SK-N-SH (cell line): Measurements from ENCODE around the gene MYO1F. TPM values are rescaled to one million over a fixed set of nuclear protein-coding genes. Genes with fewer than 3 reads are reported as not detected.

Experiments used
- CTCF ChIA-PET: fragments of 300-600, 350-600 bp; formaldehyde crosslinking; extraction: SDS; loops from one replicate; lab custom pipeline; 2021; lab: Yijun Ruan, JAX
- POLR2A ChIA-PET: fragments of 350-600 bp; sonication (Branson Sonifier 250); formaldehyde crosslinking; extraction: SDS; loops from one replicate; lab custom pipeline; 2020; ENCODE audit warnings: antibody characterized with exemption, inconsistent platforms; lab: Yijun Ruan, JAX
- DNase-seq: peaks from one replicate; pipeline ENCODE4 v3.0.0; 2012
- H2AFZ ChIP-seq: fragments of 200-600 bp; sonication (generic); 2 replicates; pipeline ENCODE4 v1.8.1; 2016; ENCODE audit warnings: antibody characterized with exemption, mild to moderate bottlenecking, low read depth
- H3F3A ChIP-seq: fragments of 200-600 bp; sonication (generic); replicated peaks from 2 replicates; pipeline ENCODE3; 2016; ENCODE audit warnings: antibody characterized with exemption, mild to moderate bottlenecking; ENCODE audit not compliant: insufficient read depth
- H3K27ac ChIP-seq, 2 experiments: fragments of 200-500 bp in 1 of 2; fragments of 200-600 bp in 1 of 2; sonication (Bioruptor generic) in 1 of 2; sonication (generic), shearing (Covaris generic) in 1 of 2; 2 replicates each; pipeline versions ENCODE4 v1.5.1 to v1.6.1; 2014 to 2016; ENCODE audit warnings: low read depth in 2 of 2, inconsistent platforms in 1 of 2, low read length in 1 of 2, mild to moderate bottlenecking in 1 of 2, mixed read lengths in 1 of 2
- H3K27me3 ChIP-seq: fragments of 200-600 bp; sonication (generic), shearing (Covaris generic); 2 replicates; pipeline ENCODE4 v1.6.1; 2016; ENCODE audit warnings: mixed run types; ENCODE audit not compliant: insufficient read depth
- H3K36me3 ChIP-seq, 2 experiments: fragments of 200-500 bp in 1 of 2; fragments of 200-600 bp in 1 of 2; sonication (Bioruptor generic) in 1 of 2; sonication (generic) in 1 of 2; replicated peaks in 1 of 2; 2 replicates each; pipeline versions ENCODE3 to v1.5.1; 2014 to 2016; ENCODE audit warnings: low read length in 1 of 2, mild to moderate bottlenecking in 1 of 2; ENCODE audit not compliant: insufficient read depth in 2 of 2, control insufficient read depth in 1 of 2
- H3K4me1 ChIP-seq, 2 experiments: fragments of 200-500 bp in 1 of 2; fragments of 200-600 bp in 1 of 2; sonication (Bioruptor generic) in 1 of 2; sonication (generic), shearing (Covaris generic) in 1 of 2; 2 replicates each; pipeline versions ENCODE4 v1.5.1 to v1.6.1; 2014 to 2016; ENCODE audit warnings: low read depth in 1 of 2, low read length in 1 of 2, mixed run types in 1 of 2; ENCODE audit not compliant: insufficient read depth in 2 of 2, control insufficient read depth in 1 of 2
- H3K4me2 ChIP-seq: fragments of 200-600 bp; sonication (generic), shearing (Covaris generic); 2 replicates; pipeline ENCODE4 v1.6.1; 2017; ENCODE audit warnings: mixed run types
- H3K4me3 ChIP-seq, 2 experiments: fragments of 200-500 bp in 1 of 2; fragments of 200-600 bp in 1 of 2; sonication (Bioruptor generic) in 1 of 2; sonication (generic), shearing (Covaris generic) in 1 of 2; 2 replicates each; pipeline versions ENCODE4 v1.5.1 to v1.8.1; 2014 to 2016; ENCODE audit warnings: low read depth in 2 of 2, inconsistent platforms in 1 of 2, low read length in 1 of 2, mild to moderate bottlenecking in 1 of 2, mixed read lengths in 1 of 2, moderate library complexity in 1 of 2
- H3K79me2 ChIP-seq: fragments of 200-600 bp; sonication (generic); 2 replicates; pipeline ENCODE4 v1.8.1; 2017; ENCODE audit warnings: mild to moderate bottlenecking; ENCODE audit not compliant: insufficient read depth
- H3K9ac ChIP-seq: fragments of 200-600 bp; sonication (generic); 2 replicates; pipeline ENCODE4 v1.6.1; 2017; ENCODE audit warnings: mixed run types
- H3K9me2 ChIP-seq: fragments of 200-600 bp; sonication (generic); 2 replicates; pipeline ENCODE4 v1.6.1; 2017; ENCODE audit warnings: mixed run types
- H3K9me3 ChIP-seq: fragments of 200-600 bp; sonication (generic); 2 replicates; pipeline ENCODE4 v1.6.1; 2017; ENCODE audit warnings: mixed run types, mild to moderate bottlenecking, moderate library complexity
- H4K20me1 ChIP-seq: fragments of 200-600 bp; sonication (generic); 2 replicates; pipeline ENCODE4 v1.6.1; 2017; ENCODE audit warnings: mild to moderate bottlenecking, mixed run types; ENCODE audit not compliant: insufficient read depth
- CHD2 ChIP-seq: fragments of 150-350 bp; IDR thresholded peaks from 2 replicates; pipeline ENCODE4 v1.6.1; 2018; ENCODE audit warnings: low read length; ENCODE audit not compliant: partially characterized antibody
- CTCF ChIP-seq: fragments of 200-600 bp; sonication (generic); IDR thresholded peaks from 2 replicates; pipeline ENCODE4 v1.6.1; 2017; ENCODE audit warnings: antibody characterized with exemption, mild to moderate bottlenecking, moderate library complexity
- EP300 ChIP-seq, 2 experiments: IDR thresholded peaks; 2 replicates each; pipeline versions ENCODE4 v1.4.0 to v1.6.1; 2012; ENCODE audit warnings: borderline replicate concordance in 1 of 2, low read depth in 1 of 2, low read length in 1 of 2
- FOSL2 ChIP-seq: IDR thresholded peaks from 2 replicates; pipeline ENCODE4 v1.4.0; 2012; ENCODE audit warnings: low read depth, mild to moderate bottlenecking, moderate library complexity, borderline replicate concordance
- GABPA ChIP-seq: IDR thresholded peaks from 2 replicates; pipeline ENCODE4 v1.4.0; 2012; ENCODE audit warnings: low read depth, mild to moderate bottlenecking
- GATA2 ChIP-seq: sonication (generic); formaldehyde crosslinking; IDR thresholded peaks from 2 replicates; pipeline ENCODE4 v1.5.0; 2020; ENCODE audit warnings: mild to moderate bottlenecking, missing genetic modification reagents
- MEF2A ChIP-seq: IDR thresholded peaks from 2 replicates; pipeline ENCODE4 v1.4.0; 2012; ENCODE audit warnings: low read depth, borderline replicate concordance
- MXI1 ChIP-seq: IDR thresholded peaks from 2 replicates; pipeline ENCODE4 v1.6.1; 2012; ENCODE audit warnings: mild to moderate bottlenecking, low read depth, low read length, improper control_type of control experiment
- NFIC ChIP-seq: IDR thresholded peaks from 2 replicates; pipeline ENCODE4 v1.4.0; 2012; ENCODE audit warnings: borderline replicate concordance
- POLR2AphosphoS5 ChIP-seq: IDR thresholded peaks from 2 replicates; pipeline ENCODE4 v1.6.1; 2012; ENCODE audit warnings: low read depth, low read length
- REST ChIP-seq: IDR thresholded peaks from 2 replicates; pipeline ENCODE4 v1.6.1; 2012; ENCODE audit warnings: mild to moderate bottlenecking, low read depth, low read length, moderate library complexity
- RFX5 ChIP-seq: IDR thresholded peaks from 2 replicates; pipeline ENCODE4 v1.6.1; 2012; ENCODE audit warnings: mild to moderate bottlenecking, improper control_type of control experiment, low read length
- RXRA ChIP-seq: IDR thresholded peaks from 2 replicates; pipeline ENCODE4 v1.4.0; 2012; ENCODE audit warnings: low read depth, mild to moderate bottlenecking, borderline replicate concordance
- YY1 ChIP-seq: IDR thresholded peaks from 2 replicates; pipeline ENCODE4 v1.4.0; 2012; ENCODE audit warnings: low read depth, mild to moderate bottlenecking
- WGBS: methylation state at CpG from one replicate; pipeline ENCODE4 v1.1.6; 2017; ENCODE audit warnings: low lambda C conversion rate; 5-methylcytosine and 5-hydroxymethylcytosine counted together
- polyA plus RNA-seq, 3 experiments: library from polyadenylated mRNA; depleted of rRNA; stranded (reverse); fragments of >200 nt; gene quantifications; 2 replicates each; pipeline ENCODE4 v1.2.3, GENCODE V29; 2012
- TF ChIP-seq, protein P1 (sequence below): fragments of 150-350 bp; IDR thresholded peaks from 2 replicates; pipeline ENCODE4 v1.6.1; 2017; ENCODE audit warnings: antibody characterized with exemption, low read length, low read depth, borderline replicate concordance
- TF ChIP-seq, protein P2 (sequence below): IDR thresholded peaks from 2 replicates; pipeline ENCODE4; 2012
- TF ChIP-seq, protein P3 (sequence below): fragments of 150-350 bp; IDR thresholded peaks from 2 replicates; pipeline ENCODE4 v1.6.1; 2016; ENCODE audit warnings: mild to moderate bottlenecking, low read depth, low read length

The MYO1F gene
- polyA plus RNA-seq, 1 of the 3 experiments (the other 2 are of a cell fraction): 0.51 TPM

DNA sequence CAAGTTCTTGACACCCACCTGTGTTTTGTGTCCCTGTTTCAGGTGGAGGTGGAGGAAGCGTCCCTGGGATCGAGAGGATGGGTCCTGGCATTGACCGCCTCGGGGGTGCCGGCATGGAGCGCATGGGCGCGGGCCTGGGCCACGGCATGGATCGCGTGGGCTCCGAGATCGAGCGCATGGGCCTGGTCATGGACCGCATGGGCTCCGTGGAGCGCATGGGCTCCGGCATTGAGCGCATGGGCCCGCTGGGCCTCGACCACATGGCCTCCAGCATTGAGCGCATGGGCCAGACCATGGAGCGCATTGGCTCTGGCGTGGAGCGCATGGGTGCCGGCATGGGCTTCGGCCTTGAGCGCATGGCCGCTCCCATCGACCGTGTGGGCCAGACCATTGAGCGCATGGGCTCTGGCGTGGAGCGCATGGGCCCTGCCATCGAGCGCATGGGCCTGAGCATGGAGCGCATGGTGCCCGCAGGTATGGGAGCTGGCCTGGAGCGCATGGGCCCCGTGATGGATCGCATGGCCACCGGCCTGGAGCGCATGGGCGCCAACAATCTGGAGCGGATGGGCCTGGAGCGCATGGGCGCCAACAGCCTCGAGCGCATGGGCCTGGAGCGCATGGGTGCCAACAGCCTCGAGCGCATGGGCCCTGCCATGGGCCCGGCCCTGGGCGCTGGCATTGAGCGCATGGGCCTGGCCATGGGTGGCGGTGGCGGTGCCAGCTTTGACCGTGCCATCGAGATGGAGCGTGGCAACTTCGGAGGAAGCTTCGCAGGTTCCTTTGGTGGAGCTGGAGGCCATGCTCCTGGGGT is 91.5 kb downstream of the MYO1F start:
- no peaks in the 10 kb centered on the region for H3F3A ChIP-seq
- ChIA-PET POLR2A (no interaction called here), CTCF (interaction anchor here (1.7 to 2.1 kb wide), 2 partner anchors 13 to 20 kb away, joined by 5 to 7 read pairs; no protein-coding TSS in a partner anchor)
- H3K9me3 ChIP-seq: no peaks in the 10 kb centered on the region
- no peak for DNase-seq
- no peak overlapping the region for H3K4me2 ChIP-seq
- TF ChIP-seq GABPA (no peak), POLR2AphosphoS5 (no peak), YY1 (no peak), GATA2 (CRISPR knock-in tag) (no peak), FOSL2 (no peak), CHD2 (no peak), RFX5 (no peak), EP300 (IDR thresholded peaks at IDR 0.05; ENCODE audit: borderline replicate concordance in 1 of 2, low read depth in 1 of 2, low read length in 1 of 2) (no peak), MEF2A (no peak), RXRA (no peak), MXI1 (no peak), REST (no peak), CTCF (no peak), NFIC (no peak)
- TF ChIP-seq, protein P1, sequence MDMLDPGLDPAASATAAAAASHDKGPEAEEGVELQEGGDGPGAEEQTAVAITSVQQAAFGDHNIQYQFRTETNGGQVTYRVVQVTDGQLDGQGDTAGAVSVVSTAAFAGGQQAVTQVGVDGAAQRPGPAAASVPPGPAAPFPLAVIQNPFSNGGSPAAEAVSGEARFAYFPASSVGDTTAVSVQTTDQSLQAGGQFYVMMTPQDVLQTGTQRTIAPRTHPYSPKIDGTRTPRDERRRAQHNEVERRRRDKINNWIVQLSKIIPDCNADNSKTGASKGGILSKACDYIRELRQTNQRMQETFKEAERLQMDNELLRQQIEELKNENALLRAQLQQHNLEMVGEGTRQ: no peak
- TF ChIP-seq, protein P2, sequence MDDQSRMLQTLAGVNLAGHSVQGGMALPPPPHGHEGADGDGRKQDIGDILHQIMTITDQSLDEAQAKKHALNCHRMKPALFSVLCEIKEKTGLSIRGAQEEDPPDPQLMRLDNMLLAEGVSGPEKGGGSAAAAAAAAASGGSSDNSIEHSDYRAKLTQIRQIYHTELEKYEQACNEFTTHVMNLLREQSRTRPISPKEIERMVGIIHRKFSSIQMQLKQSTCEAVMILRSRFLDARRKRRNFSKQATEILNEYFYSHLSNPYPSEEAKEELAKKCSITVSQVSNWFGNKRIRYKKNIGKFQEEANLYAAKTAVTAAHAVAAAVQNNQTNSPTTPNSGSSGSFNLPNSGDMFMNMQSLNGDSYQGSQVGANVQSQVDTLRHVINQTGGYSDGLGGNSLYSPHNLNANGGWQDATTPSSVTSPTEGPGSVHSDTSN: no peak
- TF ChIP-seq, protein P3, sequence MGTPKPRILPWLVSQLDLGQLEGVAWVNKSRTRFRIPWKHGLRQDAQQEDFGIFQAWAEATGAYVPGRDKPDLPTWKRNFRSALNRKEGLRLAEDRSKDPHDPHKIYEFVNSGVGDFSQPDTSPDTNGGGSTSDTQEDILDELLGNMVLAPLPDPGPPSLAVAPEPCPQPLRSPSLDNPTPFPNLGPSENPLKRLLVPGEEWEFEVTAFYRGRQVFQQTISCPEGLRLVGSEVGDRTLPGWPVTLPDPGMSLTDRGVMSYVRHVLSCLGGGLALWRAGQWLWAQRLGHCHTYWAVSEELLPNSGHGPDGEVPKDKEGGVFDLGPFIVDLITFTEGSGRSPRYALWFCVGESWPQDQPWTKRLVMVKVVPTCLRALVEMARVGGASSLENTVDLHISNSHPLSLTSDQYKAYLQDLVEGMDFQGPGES: no peak
- no peaks in the 10 kb centered on the region; a peak in 1 of 4 replicates for H3K4me1 ChIP-seq
- no peak overlapping the region for H3K9ac ChIP-seq
- H4K20me1 ChIP-seq: peaks cover 51% of the 10 kb centered on the region
- H3K4me3 ChIP-seq: no peak overlapping the region
- peaks cover 21 to 67% of the 10 kb centered on the region in 2 experiments for H3K36me3 ChIP-seq
- WGBS: over 99% methylated on average over 19 of the region's 62 CpGs
- H3K27ac ChIP-seq: no peak overlapping the region
- no peaks in the 10 kb centered on the region for H3K9me2 ChIP-seq
- H3K27me3 ChIP-seq: no peaks in the 10 kb centered on the region
- H2AFZ ChIP-seq: no peak overlapping the region
- H3K79me2 ChIP-seq: peaks cover 45% of the 10 kb centered on the region
